ENCODE results near the gene ZNF426.

- TF ChIP-seq, protein P1, sequence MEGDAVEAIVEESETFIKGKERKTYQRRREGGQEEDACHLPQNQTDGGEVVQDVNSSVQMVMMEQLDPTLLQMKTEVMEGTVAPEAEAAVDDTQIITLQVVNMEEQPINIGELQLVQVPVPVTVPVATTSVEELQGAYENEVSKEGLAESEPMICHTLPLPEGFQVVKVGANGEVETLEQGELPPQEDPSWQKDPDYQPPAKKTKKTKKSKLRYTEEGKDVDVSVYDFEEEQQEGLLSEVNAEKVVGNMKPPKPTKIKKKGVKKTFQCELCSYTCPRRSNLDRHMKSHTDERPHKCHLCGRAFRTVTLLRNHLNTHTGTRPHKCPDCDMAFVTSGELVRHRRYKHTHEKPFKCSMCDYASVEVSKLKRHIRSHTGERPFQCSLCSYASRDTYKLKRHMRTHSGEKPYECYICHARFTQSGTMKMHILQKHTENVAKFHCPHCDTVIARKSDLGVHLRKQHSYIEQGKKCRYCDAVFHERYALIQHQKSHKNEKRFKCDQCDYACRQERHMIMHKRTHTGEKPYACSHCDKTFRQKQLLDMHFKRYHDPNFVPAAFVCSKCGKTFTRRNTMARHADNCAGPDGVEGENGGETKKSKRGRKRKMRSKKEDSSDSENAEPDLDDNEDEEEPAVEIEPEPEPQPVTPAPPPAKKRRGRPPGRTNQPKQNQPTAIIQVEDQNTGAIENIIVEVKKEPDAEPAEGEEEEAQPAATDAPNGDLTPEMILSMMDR (CRISPR knock-in tag; IDR thresholded peaks at IDR 0.05): no peak
- TF ChIP-seq HIVEP1 (CRISPR knock-in tag; IDR thresholded peaks at IDR 0.05) (no peak), CHD4 (IDR thresholded peaks at IDR 0.05; ENCODE audit: borderline replicate concordance, low read length) (no peak), HOXD1 (CRISPR knock-in tag; IDR thresholded peaks at IDR 0.05) (no peak), MEIS2 (CRISPR knock-in tag; IDR thresholded peaks at IDR 0.05) (no peak)
Measured at GRCh38 chr19:9500796-9501195, 37.6 kb downstream of the ZNF426 start.
